SH-SY5Y (cell line): Measurements from ENCODE around the gene KLHL25.

Experiments used
- GATA2 ChIP-seq: IDR thresholded peaks from 2 replicates; pipeline ENCODE4 v1.6.1; 2011; ENCODE audit warnings: mild to moderate bottlenecking, low read depth, low read length
- GATA3 ChIP-seq: IDR thresholded peaks from 2 replicates; pipeline ENCODE4 v1.6.1; 2011; ENCODE audit warnings: low read depth, mild to moderate bottlenecking, low read length, moderate library complexity

The KLHL25 gene

GRCh38 chr15:85742186-85742821, 52.4 kb downstream of the KLHL25 start:
- TF ChIP-seq GATA3 (no peak), GATA2 (no peak)

DNA sequence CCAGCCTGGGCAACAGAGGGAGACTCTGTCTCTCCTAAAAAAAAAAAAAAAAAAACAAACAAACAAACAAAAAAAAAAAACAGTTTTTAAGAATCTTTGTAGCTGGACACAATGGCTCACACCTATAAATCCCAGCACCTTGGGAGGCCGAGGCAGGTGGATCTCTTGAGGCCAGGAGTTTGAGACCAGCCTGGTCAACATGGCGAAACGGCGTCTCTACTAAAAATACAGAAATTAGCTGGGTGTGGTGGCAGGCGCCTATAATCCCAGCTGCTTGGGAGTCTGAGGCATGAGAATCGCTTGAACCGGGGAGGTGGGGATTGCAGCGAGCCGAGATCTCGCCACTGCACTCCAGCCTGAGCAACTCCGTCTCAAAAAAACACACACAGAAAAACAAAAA, 53.1 kb downstream of the KLHL25 start:
- TF ChIP-seq GATA2 (no peak), GATA3 (no peak)

GRCh38 chr15:85741021-85741421, 53.7 kb downstream of the KLHL25 start:
- TF ChIP-seq GATA3 (no peak), GATA2 (no peak)

GRCh38 chr15:85737061-85737460, 57.7 kb downstream of the KLHL25 start:
- no peak for TF ChIP-seq GATA3
- TF ChIP-seq GATA2: no peak

DNA sequence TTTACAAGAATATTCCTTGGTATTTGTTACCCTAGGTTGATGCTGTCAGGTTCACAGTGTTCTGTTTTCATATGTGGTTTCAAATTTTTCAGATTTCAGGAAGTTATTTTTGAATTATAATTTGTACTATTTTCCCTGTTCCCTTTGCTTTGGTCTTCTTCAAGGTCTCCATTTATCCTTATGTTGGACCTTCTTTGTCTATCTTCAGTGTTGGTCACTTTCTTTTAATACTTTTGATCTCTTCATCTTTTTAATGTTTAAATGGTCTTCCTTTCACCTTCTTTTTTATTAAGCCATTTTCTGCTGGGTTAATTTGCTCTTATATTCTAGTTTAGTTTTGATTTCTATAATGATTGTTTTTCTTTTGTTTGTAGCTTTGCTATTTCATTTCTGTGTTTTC, 61.3 kb downstream of the KLHL25 start:
- TF ChIP-seq GATA2 (no peak), GATA3 (no peak)

GRCh38 chr15:85730001-85730820, 64.5 kb downstream of the KLHL25 start:
- TF ChIP-seq GATA2 (no peak), GATA3 (no peak)

GRCh38 chr15:85727068-85727467, 67.7 kb downstream of the KLHL25 start:
- TF ChIP-seq GATA2: no peak
- no peak for TF ChIP-seq GATA3

GRCh38 chr15:85726454-85726853, 68.3 kb downstream of the KLHL25 start:
- TF ChIP-seq GATA2 (no peak), GATA3 (no peak)

GRCh38 chr15:85725564-85725963, 69.2 kb downstream of the KLHL25 start:
- TF ChIP-seq GATA3 (no peak), GATA2 (no peak)

DNA sequence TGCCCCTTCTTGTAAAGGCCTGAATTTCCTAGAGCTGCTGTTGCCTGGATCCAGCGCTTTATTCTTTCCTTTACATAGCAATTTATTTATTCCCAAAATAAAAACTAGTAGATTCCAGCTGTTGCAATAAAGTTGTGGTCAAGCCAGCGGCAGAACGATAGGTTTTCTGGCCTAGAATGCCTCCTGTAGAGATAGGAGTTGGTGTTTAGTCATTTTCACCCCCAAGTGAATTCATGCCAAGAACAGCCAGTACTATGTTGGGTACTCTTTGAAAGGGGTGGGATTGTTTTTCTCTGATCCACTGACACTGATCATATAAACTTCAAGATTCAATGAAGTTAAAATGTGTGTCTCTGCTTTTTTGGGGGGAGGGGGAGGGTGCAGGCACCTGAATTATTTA, 69.7 kb downstream of the KLHL25 start:
- TF ChIP-seq GATA3 (no peak), GATA2 (no peak)

DNA sequence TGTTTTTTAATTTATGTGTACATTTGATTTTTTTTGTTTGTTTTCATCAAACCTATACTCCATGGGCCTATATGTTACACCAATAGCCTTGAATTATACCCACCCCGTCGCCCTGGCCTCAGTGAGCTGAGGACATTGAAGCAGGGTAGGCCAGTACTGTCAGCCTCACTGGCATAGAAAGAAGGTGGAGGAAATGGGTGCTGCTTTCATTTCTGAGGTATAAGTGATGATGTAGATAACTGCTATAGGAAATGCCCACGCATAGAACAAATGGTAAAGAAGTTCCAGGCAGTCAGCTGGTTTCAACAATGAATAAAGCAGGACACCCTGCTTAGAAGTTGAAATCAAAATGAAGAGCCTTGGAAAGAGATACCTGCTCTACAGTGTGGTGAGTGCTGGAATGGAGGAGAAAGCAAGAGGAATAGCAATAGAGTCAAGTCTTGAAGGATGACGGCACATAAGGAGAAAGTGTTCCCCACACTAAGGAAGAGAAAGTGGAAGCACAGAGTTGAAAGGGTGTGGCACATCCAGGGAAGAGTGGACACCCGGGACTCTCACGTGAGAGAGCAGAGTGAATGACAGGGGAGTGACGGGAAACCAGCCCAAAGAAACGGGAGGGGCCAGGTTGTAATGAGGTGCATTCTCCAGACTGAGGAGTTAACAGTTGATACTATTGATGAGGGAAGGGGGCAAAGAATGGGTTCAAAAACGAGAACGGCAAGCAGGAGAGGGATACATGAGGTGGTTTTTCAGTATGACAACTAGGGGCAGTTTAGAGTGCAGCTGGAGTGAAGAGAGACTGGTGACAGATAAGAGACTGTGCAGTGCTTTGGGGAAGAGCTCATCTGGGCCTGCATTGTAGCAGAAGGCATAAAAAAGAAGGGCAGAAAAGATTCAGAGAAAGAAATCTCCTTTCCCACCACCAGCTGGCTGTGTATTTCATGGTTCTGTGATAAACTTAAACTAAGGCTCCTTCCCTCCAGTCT, 70.5 kb downstream of the KLHL25 start:
- no peak for TF ChIP-seq GATA2
- TF ChIP-seq GATA3: no peak

DNA sequence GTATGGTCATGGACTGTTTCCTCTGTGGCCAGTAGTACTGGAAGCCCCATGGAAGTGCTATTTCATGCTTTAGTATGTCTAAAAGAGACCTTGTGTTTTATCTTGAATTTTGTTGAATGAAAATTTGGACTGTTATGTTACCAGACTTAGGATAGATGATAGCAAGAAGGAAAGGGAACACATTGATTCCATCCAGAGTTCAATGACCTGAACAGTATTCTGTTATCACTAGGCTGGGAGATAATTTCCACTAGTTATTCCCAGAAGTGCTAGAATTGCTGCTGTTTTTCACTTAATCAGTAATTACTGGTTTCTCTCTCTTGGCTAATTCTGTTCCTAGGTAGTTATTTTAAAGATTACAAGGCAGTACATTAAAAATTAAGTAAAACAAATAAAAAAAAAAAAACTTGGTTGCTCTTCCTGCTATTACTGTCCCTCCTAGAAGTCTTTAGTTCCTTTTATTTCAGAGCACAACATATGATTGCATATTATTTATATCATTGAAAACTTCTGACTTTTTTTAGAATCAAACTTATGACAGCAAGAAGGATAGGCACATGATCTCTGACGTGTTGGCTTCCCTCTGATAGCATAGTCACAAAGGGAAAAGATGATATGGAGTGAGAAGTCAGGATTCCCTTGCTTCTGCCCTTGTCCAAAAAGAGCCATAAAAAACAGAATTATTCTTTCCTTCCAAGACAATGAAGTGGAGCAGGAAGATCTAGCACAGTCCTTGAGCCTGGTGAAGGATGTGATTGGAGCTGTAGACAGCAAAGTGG, 72.2 kb downstream of the KLHL25 start:
- TF ChIP-seq GATA2 (no peak), GATA3 (no peak)

DNA sequence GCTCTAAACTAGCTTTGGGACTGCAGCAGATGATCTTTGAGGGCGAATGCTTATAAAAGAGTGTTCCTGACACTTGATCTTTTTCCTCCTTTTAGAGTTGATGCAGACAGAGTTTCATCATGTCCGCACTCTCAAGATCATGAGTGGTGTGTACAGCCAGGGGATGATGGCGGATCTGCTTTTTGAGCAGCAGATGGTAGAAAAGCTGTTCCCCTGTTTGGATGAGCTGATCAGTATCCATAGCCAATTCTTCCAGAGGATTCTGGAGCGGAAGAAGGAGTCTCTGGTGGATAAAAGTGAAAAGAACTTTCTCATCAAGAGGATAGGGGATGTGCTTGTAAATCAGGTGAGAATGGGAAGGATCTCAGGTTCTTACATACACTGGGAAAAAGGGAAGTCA, 75.7 kb downstream of the KLHL25 start:
- TF ChIP-seq GATA2 (no peak), GATA3 (no peak)
